Superior temporal gyrus (tissue), 1 donor: ENCODE results near the gene BLZF1.
"Not testable (repeated sequence)": the region's sequence is repeated elsewhere in the genome, so short reads cannot be mapped to it uniquely, and the experiment has no call there.

ENCODE experiments used
- DNase-seq: peaks from one replicate; pipeline ENCODE4 v3.0.0-alpha.2; 2016; ENCODE audit errors: extremely low spot score

BLZF1 gene, protein sequence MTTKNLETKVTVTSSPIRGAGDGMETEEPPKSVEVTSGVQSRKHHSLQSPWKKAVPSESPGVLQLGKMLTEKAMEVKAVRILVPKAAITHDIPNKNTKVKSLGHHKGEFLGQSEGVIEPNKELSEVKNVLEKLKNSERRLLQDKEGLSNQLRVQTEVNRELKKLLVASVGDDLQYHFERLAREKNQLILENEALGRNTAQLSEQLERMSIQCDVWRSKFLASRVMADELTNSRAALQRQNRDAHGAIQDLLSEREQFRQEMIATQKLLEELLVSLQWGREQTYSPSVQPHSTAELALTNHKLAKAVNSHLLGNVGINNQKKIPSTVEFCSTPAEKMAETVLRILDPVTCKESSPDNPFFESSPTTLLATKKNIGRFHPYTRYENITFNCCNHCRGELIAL

DNA sequence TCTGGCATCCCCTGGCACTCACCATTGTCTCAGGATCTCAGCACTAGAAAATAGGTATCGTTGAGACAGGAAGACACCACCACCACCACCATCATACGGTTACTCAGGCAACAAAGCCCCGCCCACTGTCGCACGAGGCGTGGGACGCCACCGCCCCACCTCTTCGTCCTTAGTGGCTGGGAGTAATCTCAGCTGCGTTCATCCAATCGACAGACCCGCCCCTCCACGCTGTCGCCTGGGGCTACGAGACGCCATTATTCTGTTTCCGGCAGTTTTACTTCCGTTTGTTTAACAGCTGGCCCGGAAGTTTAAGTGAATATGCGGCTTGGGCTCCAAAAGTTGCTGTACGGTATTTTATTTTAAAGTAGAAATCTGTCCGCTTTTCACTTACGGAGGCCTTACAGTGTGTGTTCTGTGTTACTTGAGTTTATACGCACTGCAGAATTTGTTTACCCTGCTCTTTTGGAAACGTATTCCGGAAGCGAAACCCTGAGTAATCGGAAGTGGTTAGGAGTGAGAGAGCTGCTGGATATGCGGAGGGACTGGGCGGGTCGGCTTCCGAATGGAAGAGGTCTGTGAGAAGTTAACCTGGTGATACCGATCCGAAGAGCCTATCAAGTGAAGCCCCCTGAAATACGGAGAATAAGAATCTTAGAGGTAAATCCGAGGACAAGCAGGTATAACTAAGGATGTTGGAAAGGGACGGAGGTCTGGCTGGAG lies at the start of gene BLZF1, which contains the start of gene NME7:
BLZF1 (plus strand) TSS at position 510 of the 720 bp plus-strand sequence. CDS start 1,328 bp downstream, outside the sequence.
NME7 (minus strand) TSS at position 112 of the 720 bp plus-strand sequence; CDS start at position 25, 87 bp downstream.
- DNase-seq = peak; percentile 99

- DNase-seq = no peak
Measured at GRCh38 chr1:169318536-169319244, 49.3 kb upstream of the BLZF1 start.

- no peak for DNase-seq
Measured at GRCh38 chr1:169321539-169321938, 46.5 kb upstream of the BLZF1 start.

- DNase-seq = no peak
Measured at GRCh38 chr1:169322138-169322537, 45.9 kb upstream of the BLZF1 start.

- no peak for DNase-seq
Measured at GRCh38 chr1:169325117-169325516, 42.9 kb upstream of the BLZF1 start.

GRCh38 chr1:169326261-169326955 lies 41.6 kb upstream of the BLZF1 start:
- DNase-seq = no peak

- no peak for DNase-seq
Measured at GRCh38 chr1:169326956-169327268, 41.1 kb upstream of the BLZF1 start.

GRCh38 chr1:169327875-169328274 lies 40.1 kb upstream of the BLZF1 start:
- no peak for DNase-seq

DNA sequence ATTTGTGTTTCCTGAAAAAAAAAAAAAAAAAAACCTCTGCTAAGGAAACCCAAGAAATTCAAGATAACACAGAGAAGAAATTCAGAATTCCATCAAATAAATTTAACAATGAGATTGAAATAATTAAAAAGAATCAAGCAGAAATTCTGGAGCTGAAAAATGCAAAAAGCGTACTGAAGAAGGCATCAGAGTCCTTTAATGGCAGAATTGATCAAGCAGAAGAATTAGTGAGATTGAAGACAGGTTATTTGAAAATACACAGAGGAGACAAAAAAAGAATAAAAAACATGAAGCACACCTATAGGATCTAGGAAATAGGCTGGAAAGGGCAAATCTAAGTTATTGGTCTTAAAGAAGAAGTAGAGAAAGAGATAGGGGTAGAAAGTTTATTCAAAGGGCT lies 38.6 kb upstream of the BLZF1 start:
- DNase-seq = no peak

DNA sequence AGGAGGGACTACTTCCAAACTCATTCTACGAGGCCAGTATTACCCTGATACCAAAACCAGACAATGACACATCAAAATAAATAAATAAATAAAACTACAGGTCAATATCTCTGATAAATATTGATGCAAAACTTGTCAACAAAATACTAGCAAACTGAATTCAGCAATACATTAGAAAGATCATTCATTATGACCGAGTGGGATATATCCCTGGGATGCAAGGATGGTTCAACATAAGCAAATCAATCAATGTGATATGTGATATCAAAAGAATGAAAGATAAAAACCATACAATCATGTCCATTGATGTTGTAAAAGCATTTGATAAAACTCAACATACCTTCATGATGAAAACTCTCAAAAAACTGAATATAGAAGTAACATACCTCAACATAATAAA lies 37.1 kb upstream of the BLZF1 start:
- DNase-seq = no peak

DNA sequence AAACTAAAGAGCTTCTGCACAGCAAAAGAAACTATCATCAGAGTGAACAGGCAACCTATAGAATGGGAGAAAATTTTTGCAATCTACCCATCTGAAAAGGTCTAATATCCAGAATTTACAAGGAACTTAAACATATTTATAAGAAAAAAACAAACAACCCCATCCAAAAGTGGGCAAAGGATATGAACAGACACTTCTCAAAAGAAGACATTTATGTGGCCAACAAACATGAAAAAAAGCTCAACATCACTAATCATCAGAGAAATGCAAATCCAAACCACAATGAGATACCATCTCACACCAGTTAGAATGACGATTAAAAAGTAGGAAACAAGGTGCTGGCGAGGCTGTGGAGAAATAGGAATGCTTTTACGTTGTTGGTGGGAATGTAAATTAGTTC lies 33.3 kb upstream of the BLZF1 start:
- not testable (repeated sequence) for DNase-seq

- DNase-seq = not testable (repeated sequence)
Measured at GRCh38 chr1:169336947-169337715, 30.9 kb upstream of the BLZF1 start.

- no peak for DNase-seq
Measured at GRCh38 chr1:169338617-169339016, 29.4 kb upstream of the BLZF1 start.

GRCh38 chr1:169339773-169340172 lies 28.2 kb upstream of the BLZF1 start:
- no peak for DNase-seq

DNA sequence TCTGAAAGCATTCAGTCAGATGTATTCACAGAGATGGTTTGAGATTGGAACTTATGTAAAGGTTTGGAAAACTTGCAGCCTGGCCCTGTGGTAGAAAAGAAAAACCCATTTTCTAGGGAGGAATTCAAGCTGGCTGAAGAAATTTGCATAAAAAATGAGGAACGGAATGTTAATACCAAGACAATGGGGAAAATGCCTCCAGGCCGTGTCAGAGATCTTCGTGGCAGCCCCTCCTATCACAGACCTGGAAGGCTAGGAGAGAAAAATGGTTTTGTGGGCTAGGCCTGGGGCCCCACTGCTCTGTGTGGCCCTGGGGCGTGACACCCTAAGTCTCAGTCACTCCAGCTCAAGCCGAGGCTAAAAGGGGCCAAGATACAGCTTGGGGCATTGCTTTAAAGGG lies 27.1 kb upstream of the BLZF1 start:
- DNase-seq = no peak

- DNase-seq = not testable (repeated sequence)
Measured at GRCh38 chr1:169342096-169342495, 25.9 kb upstream of the BLZF1 start.

- DNase-seq = no peak
Measured at GRCh38 chr1:169345511-169345910, 22.5 kb upstream of the BLZF1 start.

- DNase-seq = no peak
Measured at GRCh38 chr1:169346036-169346589, 21.9 kb upstream of the BLZF1 start.

GRCh38 chr1:169347688-169348382 lies 20.2 kb upstream of the BLZF1 start:
- DNase-seq = no peak

- peak; percentile 94 for DNase-seq
Measured at GRCh38 chr1:169348383-169349036, 19.5 kb upstream of the BLZF1 start.
